ENCODE measurements around the gene PGAP3.

PGAP3 gene

DNA sequence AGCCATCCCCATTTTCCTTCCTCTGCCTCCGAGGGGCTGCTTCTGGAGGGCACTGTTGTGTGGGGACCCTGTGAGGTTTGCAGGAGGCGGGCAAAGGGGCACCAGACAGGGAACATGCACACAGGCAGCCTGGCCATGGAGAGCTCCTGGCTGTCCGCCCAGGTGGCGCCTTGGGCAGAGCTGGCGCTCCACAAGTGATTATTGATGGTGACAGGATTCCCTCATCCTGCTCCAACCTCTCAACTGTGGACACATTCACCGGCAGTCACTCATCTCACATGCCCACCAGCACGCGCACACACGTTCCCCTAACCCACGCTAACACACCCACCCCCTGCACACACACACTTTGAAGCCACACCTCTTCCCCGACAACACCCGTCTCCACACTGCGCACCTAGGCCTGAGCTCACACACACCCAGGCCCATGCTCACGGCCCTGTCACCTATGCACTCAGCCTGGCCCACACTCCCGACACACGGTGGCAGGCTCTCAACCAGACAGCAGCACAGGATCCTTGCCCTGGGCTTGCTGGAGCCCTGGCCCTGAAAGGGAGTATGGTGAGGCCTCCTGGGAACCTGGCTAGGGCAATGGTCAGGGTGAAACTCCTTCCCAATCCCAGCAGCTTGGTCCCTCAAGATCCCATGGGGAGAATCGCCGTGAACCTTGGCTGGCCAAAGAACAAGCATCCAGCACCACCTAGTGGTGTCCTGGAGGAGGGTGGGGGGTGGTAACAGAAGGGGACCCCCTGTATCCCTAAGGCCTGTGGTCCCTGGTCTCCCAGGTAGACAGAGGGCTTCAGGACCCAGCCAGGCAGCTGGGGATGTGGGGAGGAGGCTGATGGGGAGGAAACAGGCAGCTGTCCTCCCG lies 16.0 kb downstream of the PGAP3 start:
- Histone ChIP-seq H3K27ac (peak overlapping the region; percentile 41), H3K27me3 (ENCODE audit: insufficient read depth, low read depth, severe bottlenecking) (no peaks in the 10 kb centered on the region), H3K4me3 (ENCODE audit: low read depth, low read length) (no peak overlapping the region), H3K9me3 (ENCODE audit: severe bottlenecking) (no peaks in the 10 kb centered on the region), H3K36me3 (peaks cover 2% of the 10 kb centered on the region; the same call in 1 of the 2 replicates)
- peak; percentile 92 for DNase-seq
- TF ChIP-seq, protein P1, sequence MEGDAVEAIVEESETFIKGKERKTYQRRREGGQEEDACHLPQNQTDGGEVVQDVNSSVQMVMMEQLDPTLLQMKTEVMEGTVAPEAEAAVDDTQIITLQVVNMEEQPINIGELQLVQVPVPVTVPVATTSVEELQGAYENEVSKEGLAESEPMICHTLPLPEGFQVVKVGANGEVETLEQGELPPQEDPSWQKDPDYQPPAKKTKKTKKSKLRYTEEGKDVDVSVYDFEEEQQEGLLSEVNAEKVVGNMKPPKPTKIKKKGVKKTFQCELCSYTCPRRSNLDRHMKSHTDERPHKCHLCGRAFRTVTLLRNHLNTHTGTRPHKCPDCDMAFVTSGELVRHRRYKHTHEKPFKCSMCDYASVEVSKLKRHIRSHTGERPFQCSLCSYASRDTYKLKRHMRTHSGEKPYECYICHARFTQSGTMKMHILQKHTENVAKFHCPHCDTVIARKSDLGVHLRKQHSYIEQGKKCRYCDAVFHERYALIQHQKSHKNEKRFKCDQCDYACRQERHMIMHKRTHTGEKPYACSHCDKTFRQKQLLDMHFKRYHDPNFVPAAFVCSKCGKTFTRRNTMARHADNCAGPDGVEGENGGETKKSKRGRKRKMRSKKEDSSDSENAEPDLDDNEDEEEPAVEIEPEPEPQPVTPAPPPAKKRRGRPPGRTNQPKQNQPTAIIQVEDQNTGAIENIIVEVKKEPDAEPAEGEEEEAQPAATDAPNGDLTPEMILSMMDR (IDR thresholded peaks at IDR 0.05; ENCODE audit: low read depth, low read length), result peak; percentile 96

DNA sequence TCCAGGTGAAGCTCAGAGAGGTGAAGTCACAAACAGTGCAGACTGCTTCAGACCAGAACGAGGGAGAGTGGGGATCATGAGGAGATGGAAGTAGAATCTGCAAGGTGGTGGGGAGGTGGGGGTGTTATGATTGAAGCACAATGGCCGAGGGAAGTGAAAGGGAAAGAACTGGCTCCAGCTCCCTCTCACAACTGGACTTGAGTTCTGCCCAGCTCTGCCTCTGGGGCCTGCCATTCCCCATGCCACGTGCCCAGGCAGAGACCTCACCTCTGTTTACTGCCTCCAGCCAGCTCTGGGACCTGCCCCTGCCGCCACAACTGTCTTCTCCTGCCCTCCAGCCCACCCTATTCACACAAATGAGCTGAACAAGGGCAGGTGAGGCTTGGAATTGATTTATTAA lies 17.1 kb downstream of the PGAP3 start:
- no peaks in the 10 kb centered on the region for H3K36me3 ChIP-seq
- DNase-seq, result no peak
- TF ChIP-seq, protein P1 (IDR thresholded peaks at IDR 0.05; ENCODE audit: low read depth, low read length), result no peak
- H3K27me3 ChIP-seq (ENCODE audit: insufficient read depth, low read depth, severe bottlenecking), result no peaks in the 10 kb centered on the region
- no peaks in the 10 kb centered on the region for H3K9me3 ChIP-seq (ENCODE audit: severe bottlenecking)
- H3K4me3 ChIP-seq (ENCODE audit: low read depth, low read length), result no peak overlapping the region
- H3K27ac ChIP-seq, result no peak overlapping the region

DNA sequence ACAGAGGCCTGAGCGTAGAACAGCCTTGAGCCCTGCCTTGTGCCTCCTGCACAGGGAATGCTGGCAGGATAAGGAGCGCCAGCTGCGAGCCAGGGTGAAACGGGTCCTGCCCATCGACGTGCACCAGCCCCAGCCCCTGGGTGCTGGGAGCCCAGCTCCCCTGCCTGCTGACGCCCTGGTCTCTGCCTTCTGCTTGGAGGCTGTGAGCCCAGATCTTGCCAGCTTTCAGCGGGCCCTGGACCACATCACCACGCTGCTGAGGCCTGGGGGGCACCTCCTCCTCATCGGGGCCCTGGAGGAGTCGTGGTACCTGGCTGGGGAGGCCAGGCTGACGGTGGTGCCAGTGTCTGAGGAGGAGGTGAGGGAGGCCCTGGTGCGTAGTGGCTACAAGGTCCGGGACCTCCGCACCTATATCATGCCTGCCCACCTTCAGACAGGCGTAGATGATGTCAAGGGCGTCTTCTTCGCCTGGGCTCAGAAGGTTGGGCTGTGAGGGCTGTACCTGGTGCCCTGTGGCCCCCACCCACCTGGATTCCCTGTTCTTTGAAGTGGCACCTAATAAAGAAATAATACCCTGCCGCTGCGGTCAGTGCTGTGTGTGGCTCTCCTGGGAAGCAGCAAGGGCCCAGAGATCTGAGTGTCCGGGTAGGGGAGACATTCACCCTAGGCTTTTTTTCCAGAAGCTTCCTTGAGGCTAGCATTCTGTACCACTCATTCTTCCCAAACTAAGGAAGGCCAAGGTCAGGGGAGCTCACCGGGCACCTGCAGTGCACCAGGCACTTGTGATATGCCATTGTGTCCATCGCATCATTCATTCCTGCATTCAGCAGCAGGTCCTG lies 17.7 kb downstream of the PGAP3 start:
- no peaks in the 10 kb centered on the region for H3K27me3 ChIP-seq (ENCODE audit: insufficient read depth, low read depth, severe bottlenecking)
- H3K27ac ChIP-seq, result no peak overlapping the region
- TF ChIP-seq, protein P1 (IDR thresholded peaks at IDR 0.05; ENCODE audit: low read depth, low read length), result no peak
- H3K9me3 ChIP-seq (ENCODE audit: severe bottlenecking), result no peaks in the 10 kb centered on the region
- H3K36me3 ChIP-seq, result no peaks in the 10 kb centered on the region
- DNase-seq, result no peak
- H3K4me3 ChIP-seq (ENCODE audit: low read depth, low read length), result no peak overlapping the region

DNA sequence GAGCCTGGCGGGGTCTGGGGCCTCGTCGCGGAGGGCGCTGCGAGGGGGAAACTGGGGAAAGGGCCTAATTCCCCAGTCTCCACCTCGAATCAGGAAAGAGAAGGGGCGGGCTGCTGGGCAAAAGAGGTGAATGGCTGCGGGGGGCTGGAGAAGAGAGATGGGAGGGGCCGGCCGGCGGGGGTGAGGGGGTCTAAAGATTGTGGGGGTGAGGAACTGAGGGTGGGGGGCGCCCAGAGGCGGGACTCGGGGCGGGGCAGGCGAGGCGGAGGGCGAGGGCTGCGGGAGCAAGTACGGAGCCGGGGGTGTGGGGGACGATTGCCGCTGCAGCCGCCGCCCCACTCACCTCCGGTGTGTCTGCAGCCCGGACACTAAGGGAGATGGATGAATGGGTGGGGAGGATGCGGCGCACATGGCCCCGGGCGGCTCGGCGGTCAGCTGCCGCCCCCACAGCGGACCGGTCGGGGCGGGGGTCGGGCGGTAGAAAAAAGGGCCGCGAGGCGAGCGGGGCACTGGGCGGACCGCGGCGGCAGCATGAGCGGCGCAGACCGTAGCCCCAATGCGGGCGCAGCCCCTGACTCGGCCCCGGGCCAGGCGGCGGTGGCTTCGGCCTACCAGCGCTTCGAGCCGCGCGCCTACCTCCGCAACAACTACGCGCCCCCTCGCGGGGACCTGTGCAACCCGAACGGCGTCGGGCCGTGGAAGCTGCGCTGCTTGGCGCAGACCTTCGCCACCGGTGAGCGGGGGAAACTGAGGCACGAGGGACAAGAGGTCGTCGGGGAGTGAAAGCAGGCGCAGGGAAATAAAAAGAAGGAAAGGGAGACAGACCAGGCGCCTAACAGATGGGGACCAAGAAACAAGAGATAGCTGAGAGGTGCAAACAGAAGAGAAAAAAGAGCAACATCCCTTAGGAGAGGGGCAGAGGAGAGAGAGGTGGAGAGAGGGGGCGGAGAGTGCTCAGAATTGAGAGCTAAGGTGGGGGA lies 19.6 kb downstream of the PGAP3 start, which contains the start of gene PNMT:
Gene PNMT, plus strand, starts transcription at position 509 of the 980 bp plus-strand sequence. Its CDS starts 23 bp downstream, at position 532.
- no peaks in the 10 kb centered on the region for H3K36me3 ChIP-seq
- peak within 1 kb of the TSS; percentile 71 for H3K27ac ChIP-seq

More for the DNA sequence above, 19.6 kb downstream of the PGAP3 start, which contains the start of gene PNMT:
- TF ChIP-seq, protein P1 (IDR thresholded peaks at IDR 0.05; ENCODE audit: low read depth, low read length), result no peak
- Histone ChIP-seq H3K27me3 (ENCODE audit: insufficient read depth, low read depth, severe bottlenecking) (no peaks in the 10 kb centered on the region), H3K9me3 (ENCODE audit: severe bottlenecking) (no peaks in the 10 kb centered on the region), H3K4me3 (ENCODE audit: low read depth, low read length) (peak within 1 kb of the TSS; percentile 39)
- no peak for DNase-seq

Data from WERI-Rb-1 (cell line).